Parathyroid adenoma (tissue), 2 donors: ENCODE data around the gene ZMYND8.
"Not testable (repeated sequence)": the region's sequence is repeated elsewhere in the genome, so short reads cannot be mapped to it uniquely, and the experiment has no call there.

Experiments used
- H2AFZ ChIP-seq: fragments of 300-600 bp; sonication (generic); one replicate; pipeline ENCODE4 v1.7.0; 2017; ENCODE audit warnings: antibody characterized with exemption, mild to moderate bottlenecking
- H3K27ac ChIP-seq: fragments of 300-600 bp; sonication (generic); one replicate; pipeline ENCODE4 v1.7.0; 2017
- H3K27me3 ChIP-seq: fragments of 300-600 bp; sonication (generic); one replicate; pipeline ENCODE4 v1.7.0; 2017; ENCODE audit warnings: low read length; ENCODE audit not compliant: control insufficient read depth, insufficient read depth
- H3K36me3 ChIP-seq: fragments of 300-600 bp; sonication (generic); one replicate; pipeline ENCODE4 v1.7.0; 2017; ENCODE audit warnings: low read length; ENCODE audit not compliant: control insufficient read depth, insufficient read depth
- H3K4me1 ChIP-seq: fragments of 300-600 bp; sonication (generic); one replicate; pipeline ENCODE4 v1.7.0; 2017; ENCODE audit warnings: control low read depth
- H3K4me2 ChIP-seq: fragments of 300-600 bp; sonication (generic); one replicate; pipeline ENCODE4 v1.7.0; 2017; ENCODE audit warnings: low read length
- H3K4me3 ChIP-seq: fragments of 300-600 bp; sonication (generic); one replicate; pipeline ENCODE4 v1.7.0; 2017; ENCODE audit warnings: low read depth, low read length
- H3K79me2 ChIP-seq: fragments of 300-600 bp; sonication (generic); one replicate; pipeline ENCODE4 v1.7.0; 2017; ENCODE audit warnings: control low read depth
- H3K9ac ChIP-seq: fragments of 300-600 bp; sonication (generic); one replicate; pipeline ENCODE4 v1.7.0; 2017; ENCODE audit warnings: mild to moderate bottlenecking
- H3K9me3 ChIP-seq: fragments of 300-600 bp; sonication (generic); one replicate; pipeline ENCODE4 v1.7.0; 2017; ENCODE audit warnings: low read length; ENCODE audit not compliant: control insufficient read depth
- TF ChIP-seq, protein P1 (sequence below): fragments of 300-600 bp; sonication (generic); IDR thresholded peaks from one replicate; pipeline ENCODE4 v1.7.0; 2017; ENCODE audit warnings: antibody characterized with exemption, mild to moderate bottlenecking
- donor health status: primary hyperparathyroidism.

ZMYND8 gene

DNA sequence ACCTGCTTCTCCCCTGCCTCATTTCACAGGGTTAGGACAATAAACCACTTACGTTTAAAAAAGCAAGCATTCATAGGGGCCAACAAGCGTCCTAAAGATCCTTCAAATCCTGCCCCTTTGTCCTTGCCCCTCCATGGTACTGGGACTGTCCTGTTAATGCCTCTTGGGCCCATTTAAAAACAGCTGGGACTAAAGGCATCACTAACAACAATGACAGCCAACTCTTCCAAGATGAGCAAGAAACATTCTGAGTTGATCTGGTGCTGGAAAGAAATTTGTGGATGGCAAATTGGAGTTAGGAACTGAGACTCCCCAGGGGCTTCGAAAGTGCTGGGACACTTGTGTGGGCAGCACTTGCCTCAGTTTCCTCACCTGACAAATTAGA lies 93.4 kb downstream of the ZMYND8 start:
- no peaks in the 10 kb centered on the region for H3K36me3 ChIP-seq
- no peak overlapping the region for H3K4me3 ChIP-seq
- H3K4me1 ChIP-seq: peaks cover 7% of the 10 kb centered on the region
- no peaks in the 10 kb centered on the region for H3K27me3 ChIP-seq
- H3K4me2 ChIP-seq: no peak overlapping the region
- H3K79me2 ChIP-seq: peaks cover 26% of the 10 kb centered on the region
- no peak overlapping the region for H3K27ac ChIP-seq
- TF ChIP-seq, protein P1, sequence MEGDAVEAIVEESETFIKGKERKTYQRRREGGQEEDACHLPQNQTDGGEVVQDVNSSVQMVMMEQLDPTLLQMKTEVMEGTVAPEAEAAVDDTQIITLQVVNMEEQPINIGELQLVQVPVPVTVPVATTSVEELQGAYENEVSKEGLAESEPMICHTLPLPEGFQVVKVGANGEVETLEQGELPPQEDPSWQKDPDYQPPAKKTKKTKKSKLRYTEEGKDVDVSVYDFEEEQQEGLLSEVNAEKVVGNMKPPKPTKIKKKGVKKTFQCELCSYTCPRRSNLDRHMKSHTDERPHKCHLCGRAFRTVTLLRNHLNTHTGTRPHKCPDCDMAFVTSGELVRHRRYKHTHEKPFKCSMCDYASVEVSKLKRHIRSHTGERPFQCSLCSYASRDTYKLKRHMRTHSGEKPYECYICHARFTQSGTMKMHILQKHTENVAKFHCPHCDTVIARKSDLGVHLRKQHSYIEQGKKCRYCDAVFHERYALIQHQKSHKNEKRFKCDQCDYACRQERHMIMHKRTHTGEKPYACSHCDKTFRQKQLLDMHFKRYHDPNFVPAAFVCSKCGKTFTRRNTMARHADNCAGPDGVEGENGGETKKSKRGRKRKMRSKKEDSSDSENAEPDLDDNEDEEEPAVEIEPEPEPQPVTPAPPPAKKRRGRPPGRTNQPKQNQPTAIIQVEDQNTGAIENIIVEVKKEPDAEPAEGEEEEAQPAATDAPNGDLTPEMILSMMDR: no peak
- no peak overlapping the region for H2AFZ ChIP-seq
- H3K9me3 ChIP-seq: no peaks in the 10 kb centered on the region
- no peak overlapping the region for H3K9ac ChIP-seq

DNA sequence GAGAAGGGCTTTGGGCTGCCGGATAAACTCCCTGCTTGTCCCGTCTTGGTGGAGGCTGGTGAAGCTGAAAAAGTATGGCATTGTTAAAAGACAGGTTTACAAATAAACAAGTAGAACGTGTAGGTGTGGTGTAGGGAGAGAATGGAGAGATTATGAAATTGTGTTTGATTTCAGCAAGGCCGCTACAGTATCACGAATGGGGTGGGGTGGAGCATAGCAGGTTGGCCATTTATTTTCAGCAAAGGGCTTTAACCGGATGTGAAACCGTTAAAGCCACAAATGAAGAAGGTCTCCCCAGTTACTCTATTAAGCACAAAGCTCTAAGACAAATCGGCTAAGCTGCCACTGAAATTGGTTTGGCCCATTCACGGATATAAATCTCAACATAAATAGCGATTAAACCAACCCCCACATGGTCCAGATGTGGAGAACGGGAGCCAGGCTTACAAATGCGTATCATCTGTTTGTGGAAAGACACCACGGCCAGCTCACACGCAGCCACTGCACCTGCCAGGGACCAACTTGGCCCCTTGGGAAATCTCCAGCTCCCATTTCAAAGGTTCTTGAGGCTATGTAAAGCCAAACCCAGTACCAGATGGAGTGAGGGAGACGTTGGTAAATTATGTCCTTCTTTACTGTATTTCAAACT lies 94.0 kb downstream of the ZMYND8 start:
- no peak overlapping the region for H3K4me3 ChIP-seq
- no peak overlapping the region for H3K4me2 ChIP-seq
- H3K9ac ChIP-seq: no peak overlapping the region
- H3K27ac ChIP-seq: no peak overlapping the region
- no peaks in the 10 kb centered on the region for H3K27me3 ChIP-seq
- no peak overlapping the region for H2AFZ ChIP-seq
- peaks cover 7% of the 10 kb centered on the region for H3K4me1 ChIP-seq
- TF ChIP-seq, protein P1: no peak
- no peaks in the 10 kb centered on the region for H3K9me3 ChIP-seq
- peaks cover 24% of the 10 kb centered on the region for H3K79me2 ChIP-seq
- H3K36me3 ChIP-seq: no peaks in the 10 kb centered on the region

DNA sequence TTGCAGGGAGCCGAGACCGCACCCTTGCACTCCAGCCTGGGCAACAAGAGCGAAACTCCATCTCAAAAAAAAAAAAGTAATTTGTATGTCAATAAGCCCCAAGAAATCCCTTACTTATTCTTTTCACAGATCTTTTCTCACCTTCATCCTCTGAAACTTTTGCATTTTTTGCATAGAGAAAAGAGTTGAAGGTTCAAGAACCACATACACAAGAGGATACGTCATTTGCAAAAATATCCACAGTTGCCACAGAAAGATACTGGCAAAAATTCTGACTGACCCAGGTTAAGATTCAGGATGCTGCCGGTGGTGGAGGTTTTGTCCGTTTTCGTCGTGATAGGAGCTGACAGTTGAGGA lies 94.5 kb downstream of the ZMYND8 start:
- Histone ChIP-seq H3K27ac (no peak overlapping the region), H3K9me3 (no peaks in the 10 kb centered on the region), H3K27me3 (no peaks in the 10 kb centered on the region), H3K36me3 (no peaks in the 10 kb centered on the region), H2AFZ (no peak overlapping the region), H3K4me1 (peaks cover 7% of the 10 kb centered on the region), H3K4me3 (no peak overlapping the region), H3K9ac (no peak overlapping the region), H3K79me2 (peaks cover 25% of the 10 kb centered on the region), H3K4me2 (no peak overlapping the region)
- TF ChIP-seq, protein P1: no peak

DNA sequence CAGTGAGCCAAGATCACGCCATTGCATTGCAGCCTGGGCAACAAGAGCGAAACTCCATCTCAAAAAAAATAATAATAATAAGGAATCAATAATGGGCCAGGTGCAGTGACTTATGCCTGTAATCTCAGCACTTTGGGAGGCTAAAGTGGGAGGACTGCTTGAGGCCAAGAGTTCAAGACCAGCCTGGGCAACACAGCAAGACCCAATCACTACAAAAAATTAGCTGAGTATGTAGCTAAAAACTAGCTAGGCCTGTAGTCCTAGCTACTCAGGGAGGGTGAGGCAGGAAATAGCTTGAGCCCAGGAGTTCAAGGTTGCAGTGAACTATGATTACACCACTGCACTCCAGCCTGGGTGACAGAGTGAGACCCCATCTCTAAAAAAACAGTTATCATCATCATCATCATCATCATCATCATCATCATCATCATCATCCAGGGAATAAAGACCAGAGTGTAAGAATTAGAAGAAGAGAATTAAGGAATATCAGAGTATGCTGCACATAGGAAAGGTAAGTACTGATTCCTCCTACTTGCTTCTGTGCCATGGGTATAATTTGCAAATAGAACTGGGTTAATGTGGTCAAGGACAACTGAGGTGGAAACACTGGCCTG lies 95.2 kb downstream of the ZMYND8 start:
- H2AFZ ChIP-seq, H3K9me3 ChIP-seq, H3K27me3 ChIP-seq, H3K4me3 ChIP-seq, H3K36me3 ChIP-seq, H3K4me2 ChIP-seq, H3K9ac ChIP-seq, H3K27ac ChIP-seq, H3K4me1 ChIP-seq: not testable (repeated sequence)
- peaks cover 20% of the 10 kb centered on the region for H3K79me2 ChIP-seq

DNA sequence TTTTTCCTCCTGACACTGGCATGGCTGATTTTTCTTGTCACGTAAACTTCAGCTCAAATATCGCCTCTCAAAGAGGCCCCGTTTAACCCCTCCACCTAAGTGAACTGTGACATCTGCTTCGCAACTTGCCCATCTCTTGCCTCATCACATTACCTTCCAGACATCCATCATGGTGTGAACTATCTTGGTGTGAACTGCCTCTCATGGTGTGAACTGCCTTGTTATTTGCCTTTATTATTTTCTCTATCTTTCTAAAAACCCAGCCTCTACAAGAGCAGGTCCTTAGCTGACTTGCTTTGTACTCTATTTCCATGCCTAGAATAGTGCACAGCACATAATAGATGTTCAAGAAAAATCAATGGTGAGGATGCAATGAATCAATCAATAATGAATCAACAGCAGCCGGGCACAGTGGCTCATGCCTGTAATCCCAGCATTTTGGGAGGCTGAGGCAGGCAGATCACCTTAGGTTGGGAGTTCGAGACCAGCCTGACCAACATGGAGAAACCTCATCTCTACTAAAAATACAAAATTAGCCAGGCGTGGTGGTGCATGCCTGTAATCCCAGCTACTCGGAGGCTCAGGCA lies 95.9 kb downstream of the ZMYND8 start:
- not testable (repeated sequence) for H3K4me2 ChIP-seq, H2AFZ ChIP-seq, H3K9me3 ChIP-seq, H3K4me3 ChIP-seq, H3K4me1 ChIP-seq, H3K9ac ChIP-seq, H3K27me3 ChIP-seq, H3K27ac ChIP-seq, H3K36me3 ChIP-seq
- peaks cover 14% of the 10 kb centered on the region for H3K79me2 ChIP-seq
